ENCODE results near the gene SMAP1. TPM values are rescaled to one million over a fixed set of nuclear protein-coding genes. Genes with fewer than 3 reads are reported as not detected.
A peak's percentile ranks its signal among the peaks of the same experiment; 100 is the strongest.

Gene SMAP1
- total RNA-seq, 1 donor from 2014 or later = 40.4 TPM

GRCh38 chr6:70651326-70651905 is 16.3 kb upstream of the SMAP1 start:
- H3K9me3 Mint-ChIP-seq (ENCODE audit: unreplicated experiment) = no peaks in the 10 kb centered on the region
- no peak for DNase-seq (ENCODE audit: low spot score)
- no peak for TF ChIP-seq CTCF (IDR thresholded peaks at IDR 0.05; ENCODE audit: unreplicated experiment)
- no peak overlapping the region for H3K27ac Mint-ChIP-seq (ENCODE audit: unreplicated experiment)
- H3K36me3 Mint-ChIP-seq (ENCODE audit: low read depth, unreplicated experiment) = no peaks in the 10 kb centered on the region
- no peak overlapping the region for H3K4me3 Mint-ChIP-seq (ENCODE audit: unreplicated experiment)
- no peaks in the 10 kb centered on the region for H3K4me1 Mint-ChIP-seq (ENCODE audit: unreplicated experiment)
- H3K27me3 Mint-ChIP-seq (ENCODE audit: unreplicated experiment) = peaks cover 3% of the 10 kb centered on the region

GRCh38 chr6:70652216-70652615 is 15.5 kb upstream of the SMAP1 start:
- Mint-ChIP-seq H3K27me3 (ENCODE audit: unreplicated experiment) (peaks cover 3% of the 10 kb centered on the region), H3K36me3 (ENCODE audit: low read depth, unreplicated experiment) (no peaks in the 10 kb centered on the region), H3K4me3 (ENCODE audit: unreplicated experiment) (no peak overlapping the region), H3K4me1 (ENCODE audit: unreplicated experiment) (no peaks in the 10 kb centered on the region), H3K27ac (ENCODE audit: unreplicated experiment) (no peak overlapping the region), H3K9me3 (ENCODE audit: unreplicated experiment) (no peaks in the 10 kb centered on the region)
- no peak for TF ChIP-seq CTCF (IDR thresholded peaks at IDR 0.05; ENCODE audit: unreplicated experiment)
- DNase-seq (ENCODE audit: low spot score) = no peak

- no peaks in the 10 kb centered on the region for H3K9me3 Mint-ChIP-seq (ENCODE audit: unreplicated experiment)
- no peak overlapping the region for H3K27ac Mint-ChIP-seq (ENCODE audit: unreplicated experiment)
- H3K4me1 Mint-ChIP-seq (ENCODE audit: unreplicated experiment) = no peaks in the 10 kb centered on the region
- H3K27me3 Mint-ChIP-seq (ENCODE audit: unreplicated experiment) = peaks cover 2% of the 10 kb centered on the region
- no peak overlapping the region for H3K4me3 Mint-ChIP-seq (ENCODE audit: unreplicated experiment)
- TF ChIP-seq CTCF (IDR thresholded peaks at IDR 0.05; ENCODE audit: unreplicated experiment) = no peak
- no peaks in the 10 kb centered on the region for H3K36me3 Mint-ChIP-seq (ENCODE audit: low read depth, unreplicated experiment)
- no peak for DNase-seq (ENCODE audit: low spot score)
Measured at GRCh38 chr6:70657706-70658105, 10.0 kb upstream of the SMAP1 start.

- TF ChIP-seq CTCF (IDR thresholded peaks at IDR 0.05; ENCODE audit: unreplicated experiment) = no peak
- Mint-ChIP-seq H3K36me3 (ENCODE audit: low read depth, unreplicated experiment) (peaks cover 7% of the 10 kb centered on the region), H3K9me3 (ENCODE audit: unreplicated experiment) (no peaks in the 10 kb centered on the region), H3K4me1 (ENCODE audit: unreplicated experiment) (peaks cover 14% of the 10 kb centered on the region), H3K4me3 (ENCODE audit: unreplicated experiment) (no peak overlapping the region), H3K27ac (ENCODE audit: unreplicated experiment) (no peak overlapping the region), H3K27me3 (ENCODE audit: unreplicated experiment) (peaks cover 10% of the 10 kb centered on the region)
- DNase-seq (ENCODE audit: low spot score) = no peak
Measured at GRCh38 chr6:70663881-70664466, 3.7 kb upstream of the SMAP1 start.

- peaks cover 35% of the 10 kb centered on the region for H3K4me1 Mint-ChIP-seq (ENCODE audit: unreplicated experiment)
- H3K27ac Mint-ChIP-seq (ENCODE audit: unreplicated experiment) = peak overlapping the region; percentile 77
- TF ChIP-seq CTCF (IDR thresholded peaks at IDR 0.05; ENCODE audit: unreplicated experiment) = no peak
- H3K4me3 Mint-ChIP-seq (ENCODE audit: unreplicated experiment) = peak overlapping the region; percentile 88
- DNase-seq (ENCODE audit: low spot score) = no peak
- no peaks in the 10 kb centered on the region for H3K9me3 Mint-ChIP-seq (ENCODE audit: unreplicated experiment)
- H3K36me3 Mint-ChIP-seq (ENCODE audit: low read depth, unreplicated experiment) = peaks cover 7% of the 10 kb centered on the region
- H3K27me3 Mint-ChIP-seq (ENCODE audit: unreplicated experiment) = peaks cover 11% of the 10 kb centered on the region
Measured at GRCh38 chr6:70666706-70667105, 977 bp upstream of the SMAP1 start.
